CD4-positive, alpha-beta memory T cell (primary cell): ENCODE results near the gene CBFA2T3. TPM values are rescaled to one million over a fixed set of nuclear protein-coding genes. Genes with fewer than 3 reads are reported as not detected.

Source experiments
- CTCF ChIA-PET: fragments of 350-600 bp; sonication (Branson Sonifier 250); formaldehyde crosslinking; loops from one replicate; lab custom pipeline; 2021; ENCODE audit warnings: inconsistent platforms; ENCODE audit not compliant: partially characterized antibody; lab: Charles Lee
- POLR2A ChIA-PET: fragments of 350-600 bp; sonication (Branson Sonifier 250); formaldehyde crosslinking; loops from one replicate; lab custom pipeline; 2021; ENCODE audit not compliant: partially characterized antibody; lab: Charles Lee
- DNase-seq, 5 donors: peaks; one replicate each; pipeline versions ENCODE4 v3.0.0 to v3.0.0-alpha.2; 2020 to 2022; ENCODE audit warnings: mixed read lengths in 1 of 5
- H3K27ac ChIP-seq: one replicate; pipeline ENCODE4 v1.7.0; 2013; ENCODE audit warnings: low read depth, low read length
- H3K27me3 ChIP-seq: 2 replicates; pipeline ENCODE4 v1.7.0; 2013; ENCODE audit warnings: mild to moderate bottlenecking, low read length, moderate library complexity; ENCODE audit not compliant: insufficient read depth
- H3K36me3 ChIP-seq: 2 replicates; pipeline ENCODE4 v1.7.0; 2013; ENCODE audit warnings: mild to moderate bottlenecking, low read length, moderate library complexity; ENCODE audit not compliant: insufficient read depth
- H3K4me1 ChIP-seq: 2 replicates; pipeline ENCODE4 v1.7.0; 2013; ENCODE audit warnings: mild to moderate bottlenecking, low read length, moderate library complexity; ENCODE audit not compliant: insufficient read depth
- H3K4me3 ChIP-seq, 2 donors: one replicate each; pipeline ENCODE4 v1.7.0; 2013; ENCODE audit warnings: low read length in 2 of 2, mild to moderate bottlenecking in 1 of 2
- H3K9me3 ChIP-seq, 2 donors: one replicate each; pipeline ENCODE4 v1.7.0; 2013; ENCODE audit warnings: low read length in 2 of 2, control low read depth in 1 of 2; ENCODE audit not compliant: control insufficient read depth in 1 of 2
- H3K27ac Mint-ChIP-seq, 7 donors: one replicate each; pipeline ENCODE4 v1.8.0; 2020 to 2021; ENCODE audit warnings: mixed read lengths in 7 of 7, mild to moderate bottlenecking in 6 of 7, inconsistent platforms in 3 of 7, moderate library complexity in 3 of 7
- H3K27me3 Mint-ChIP-seq, 2 donors: one replicate each; pipeline ENCODE4 v1.8.0; 2020 to 2021; ENCODE audit warnings: mixed read lengths in 2 of 2
- H3K36me3 Mint-ChIP-seq, 2 donors: one replicate each; pipeline ENCODE4 v1.8.0; 2020 to 2021; ENCODE audit warnings: mixed read lengths in 2 of 2, inconsistent platforms in 1 of 2, mild to moderate bottlenecking in 1 of 2
- H3K4me1 Mint-ChIP-seq, 4 donors: one replicate each; pipeline ENCODE4 v1.8.0; 2020 to 2021; ENCODE audit warnings: mixed read lengths in 4 of 4, mild to moderate bottlenecking in 1 of 4
- H3K4me3 Mint-ChIP-seq, 8 donors: one replicate each; pipeline ENCODE4 v1.8.0; 2020 to 2021; ENCODE audit warnings: mixed read lengths in 8 of 8, mild to moderate bottlenecking in 7 of 8, moderate library complexity in 6 of 8, inconsistent platforms in 3 of 8
- H3K9me3 Mint-ChIP-seq, 8 donors: one replicate each; pipeline ENCODE4 v1.8.0; 2020 to 2021; ENCODE audit warnings: mixed read lengths in 8 of 8, mild to moderate bottlenecking in 5 of 8, inconsistent platforms in 3 of 8, moderate library complexity in 1 of 8
- intact Hi-C: fragments of 100-400 bp; cut with micrococcal nuclease; formaldehyde crosslinking; loops from one replicate; pipeline ENCODE4 v1.15.1; 2023
- polyA plus RNA-seq, 2 donors: library from polyadenylated mRNA; unstranded; fragments of 300-500 nt; fragmentation: Illumina TruSeq; gene quantifications; one replicate each; pipeline ENCODE4 v1.2.3, GENCODE V29; 2021
- total RNA-seq, 2 experiments: library from RNA; stranded (reverse); gene quantifications; one replicate each; pipeline ENCODE4 v1.2.3, GENCODE V29; 2021

The CBFA2T3 gene
- total and polyA plus RNA-seq, 4 experiments from 2014 or later = 0.11 to 0.14 TPM; not detected in 2

DNA sequence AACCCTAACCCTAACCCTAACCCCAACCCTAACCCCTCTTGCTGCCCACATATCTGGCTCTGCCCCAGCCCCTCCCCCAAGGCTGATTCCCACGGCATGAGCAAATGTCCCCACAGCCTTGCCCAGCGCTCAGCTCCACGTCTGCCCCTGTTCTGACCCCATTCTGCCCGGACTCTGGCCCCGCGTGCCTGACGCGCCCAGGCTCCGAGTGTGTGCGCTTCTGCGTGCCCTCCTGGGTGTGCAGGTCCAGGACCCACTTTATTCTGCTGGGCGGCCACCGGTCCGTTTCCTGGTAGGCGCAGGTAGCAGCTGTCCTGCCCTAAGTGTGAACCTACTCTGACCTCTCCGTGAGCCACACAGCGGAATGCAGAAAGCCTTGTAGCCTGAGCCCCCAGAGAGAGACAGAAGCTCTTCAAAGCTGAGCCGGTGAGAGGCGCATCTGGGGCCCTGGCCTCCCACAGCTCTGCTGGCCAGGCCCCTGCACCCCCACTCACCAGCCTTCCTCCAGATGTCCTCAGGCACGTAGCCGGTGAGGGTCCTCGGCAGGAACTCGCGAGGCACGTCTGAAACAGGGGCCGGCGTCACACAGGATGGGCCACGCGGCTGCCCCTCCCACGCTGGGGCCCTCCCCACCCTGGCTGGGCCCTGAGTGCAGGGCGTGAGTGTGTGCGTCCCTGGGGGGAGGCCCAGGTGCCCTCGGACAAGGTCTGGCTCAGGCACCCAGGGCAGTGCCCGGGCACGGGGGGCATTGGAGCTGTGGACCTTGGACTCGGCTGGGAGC is 96.6 kb downstream of the CBFA2T3 start:
- Mint-ChIP-seq H3K27ac (no peak overlapping the region), H3K27me3 (peaks cover 0 to 1% of the 10 kb centered on the region in 2 donors), H3K4me3 (no peak overlapping the region), H3K9me3 (peaks cover 0 to 1% (median 0%) of the 10 kb centered on the region in 8 donors), H3K36me3 (no peaks in the 10 kb centered on the region), H3K4me1 (peaks cover 2 to 6% (median 4%) of the 10 kb centered on the region in 4 donors)
- DNase-seq = no peak
- intact Hi-C loops = no loop called here
- H3K9me3 ChIP-seq = no peaks in the 10 kb centered on the region
- CTCF ChIA-PET = no interaction called here
- H3K4me3 ChIP-seq = no peak overlapping the region
- H3K4me1 ChIP-seq = no peaks in the 10 kb centered on the region
- H3K36me3 ChIP-seq = no peaks in the 10 kb centered on the region
- POLR2A ChIA-PET = no interaction called here
- H3K27me3 ChIP-seq = no peaks in the 10 kb centered on the region
- H3K27ac ChIP-seq = no peak overlapping the region

DNA sequence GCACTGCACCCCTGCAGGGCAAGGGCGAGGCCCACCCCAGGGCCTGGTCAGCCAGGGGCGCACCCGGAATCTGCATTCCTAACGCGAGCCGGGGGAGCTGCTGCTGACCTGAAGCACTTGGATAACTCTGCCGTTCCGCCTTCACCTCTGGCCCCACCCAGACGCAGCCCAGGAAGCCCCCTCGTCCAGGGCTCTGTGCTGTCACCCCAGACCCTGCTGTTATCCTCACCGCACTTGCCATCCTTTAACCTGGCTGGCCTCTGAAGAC is 97.3 kb downstream of the CBFA2T3 start:
- intact Hi-C loops = no loop called here
- no peaks in the 10 kb centered on the region for H3K36me3 Mint-ChIP-seq

DNA sequence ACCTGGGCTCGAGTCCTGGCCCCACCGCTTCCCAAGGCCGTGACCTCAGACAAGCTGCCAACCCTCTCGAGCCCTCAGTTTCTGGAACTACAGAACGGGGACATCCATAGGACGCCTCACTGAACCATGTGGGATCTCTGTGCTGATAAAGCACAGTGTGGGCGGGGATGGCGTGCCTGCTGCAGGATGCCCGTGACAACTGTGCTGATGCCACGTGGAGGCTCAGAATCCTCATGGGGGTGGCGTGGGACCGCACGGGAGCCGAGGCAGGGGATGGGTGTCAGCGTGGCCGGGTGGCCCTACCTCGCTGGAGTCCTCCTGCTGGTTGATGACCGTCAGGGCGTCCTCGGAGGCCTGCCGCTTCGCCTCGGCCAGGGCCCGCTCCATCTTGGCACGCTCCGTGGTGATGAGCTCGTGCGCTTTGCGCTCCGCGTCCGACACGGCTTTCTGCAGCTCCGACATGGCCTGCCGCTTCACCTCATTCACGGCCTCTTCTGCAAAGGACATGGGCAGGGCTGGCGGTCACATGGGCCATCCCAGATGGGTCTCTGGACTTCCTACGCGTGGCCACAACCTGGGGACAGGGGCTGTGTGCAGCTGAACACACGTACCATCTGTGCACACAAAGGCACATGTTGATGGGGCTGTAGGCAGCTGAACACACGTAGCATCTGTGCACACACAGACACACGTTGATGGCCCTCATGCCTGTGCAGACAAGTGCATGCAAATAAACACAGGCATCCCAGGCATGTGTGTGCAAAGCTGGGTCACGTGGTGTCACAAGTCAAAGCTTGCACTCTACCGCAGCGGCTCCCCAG is 97.8 kb downstream of the CBFA2T3 start:
- H3K36me3 Mint-ChIP-seq = no peaks in the 10 kb centered on the region
- Histone ChIP-seq H3K36me3 (no peaks in the 10 kb centered on the region), H3K27ac (no peak overlapping the region), H3K4me3 (no peak overlapping the region), H3K4me1 (no peaks in the 10 kb centered on the region), H3K27me3 (no peaks in the 10 kb centered on the region), H3K9me3 (no peaks in the 10 kb centered on the region)
- H3K4me3 Mint-ChIP-seq = no peak overlapping the region
- peaks cover 0 to 1% of the 10 kb centered on the region in 2 donors for H3K27me3 Mint-ChIP-seq
- POLR2A ChIA-PET = no interaction called here
- no peak for DNase-seq
- peaks cover 2 to 6% (median 4%) of the 10 kb centered on the region in 4 donors for H3K4me1 Mint-ChIP-seq
- peaks cover 0 to 1% (median 0%) of the 10 kb centered on the region in 8 donors for H3K9me3 Mint-ChIP-seq
- CTCF ChIA-PET = no interaction called here
- intact Hi-C loops = no loop called here
- no peak overlapping the region for H3K27ac Mint-ChIP-seq

More for the DNA sequence above, 97.3 kb downstream of the CBFA2T3 start:
- Mint-ChIP-seq H3K4me3 (no peak overlapping the region), H3K27ac (no peak overlapping the region), H3K27me3 (peaks cover 0 to 1% of the 10 kb centered on the region in 2 donors), H3K9me3 (peaks cover 0 to 1% (median 0%) of the 10 kb centered on the region in 8 donors), H3K4me1 (peaks cover 2 to 6% (median 4%) of the 10 kb centered on the region in 4 donors)
- Histone ChIP-seq H3K9me3 (no peaks in the 10 kb centered on the region), H3K36me3 (no peaks in the 10 kb centered on the region), H3K4me3 (no peak overlapping the region), H3K27me3 (no peaks in the 10 kb centered on the region), H3K4me1 (no peaks in the 10 kb centered on the region), H3K27ac (no peak overlapping the region)
- DNase-seq = no peak
- ChIA-PET CTCF (no interaction called here), POLR2A (no interaction called here)

DNA sequence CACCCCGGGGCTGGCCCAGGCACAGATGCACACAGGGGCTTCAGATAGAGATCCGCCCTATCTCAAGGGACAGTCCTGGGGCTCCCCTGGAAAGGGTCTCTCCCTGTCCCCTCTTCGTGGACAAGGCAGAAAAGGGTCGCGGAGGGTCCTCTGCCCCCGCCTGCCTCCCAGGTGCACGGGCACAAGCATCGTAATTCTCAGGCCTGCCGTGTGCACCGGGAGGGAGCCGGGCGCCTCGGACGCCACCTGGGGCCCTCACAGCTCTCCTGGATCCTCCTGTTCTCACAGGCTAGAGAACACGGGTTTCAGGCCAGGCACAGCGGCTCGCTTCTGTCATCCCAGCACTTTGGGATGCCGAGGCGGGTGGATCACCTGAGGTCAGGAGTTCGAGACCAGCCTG is 98.7 kb downstream of the CBFA2T3 start:
- no peaks in the 10 kb centered on the region for H3K36me3 ChIP-seq
- CTCF ChIA-PET = no interaction called here

DNA sequence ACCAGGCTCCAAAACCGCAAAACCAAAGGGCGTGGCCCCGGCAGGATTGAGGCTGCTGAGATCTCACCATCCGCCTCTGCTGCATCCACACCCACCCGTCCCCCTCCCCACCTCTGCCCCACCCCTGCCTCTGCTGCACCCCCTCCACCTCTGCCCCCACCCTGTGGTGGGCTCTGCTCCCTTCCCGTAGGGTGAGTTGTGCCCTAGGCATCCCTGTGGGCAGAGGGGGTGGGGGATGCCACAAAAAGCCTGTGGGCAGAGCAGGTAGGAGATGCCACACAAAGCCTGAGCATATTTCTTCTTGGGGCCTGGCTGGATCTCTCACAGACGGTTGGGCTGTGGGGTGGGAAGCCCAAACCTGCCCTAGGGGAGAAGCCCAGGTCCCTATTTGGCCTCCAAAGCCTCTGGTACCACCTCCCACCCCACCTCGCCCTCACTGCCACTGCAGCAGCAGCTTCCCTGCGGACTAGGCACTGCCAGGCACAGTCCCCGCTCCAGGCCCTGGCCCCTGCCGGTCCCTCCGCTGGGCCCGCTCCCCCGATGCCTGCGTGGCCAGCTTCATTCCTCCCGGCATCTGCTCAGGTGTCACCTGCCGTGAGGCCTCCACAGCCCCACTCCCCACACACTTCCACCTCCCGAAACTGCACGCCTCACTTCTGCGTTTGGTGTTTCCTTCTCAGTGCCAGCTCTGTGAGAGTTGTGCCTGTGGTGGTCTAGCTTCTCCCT is 99.3 kb downstream of the CBFA2T3 start:
- H3K27ac Mint-ChIP-seq = no peak overlapping the region
- Histone ChIP-seq H3K27ac (no peak overlapping the region), H3K4me1 (no peaks in the 10 kb centered on the region), H3K36me3 (no peaks in the 10 kb centered on the region), H3K27me3 (no peaks in the 10 kb centered on the region), H3K4me3 (no peak overlapping the region), H3K9me3 (no peaks in the 10 kb centered on the region)
- ChIA-PET CTCF (no interaction called here), POLR2A (no interaction called here)
- no peak for DNase-seq
- no peaks in the 10 kb centered on the region for H3K36me3 Mint-ChIP-seq
- peaks cover 2 to 6% (median 4%) of the 10 kb centered on the region in 4 donors for H3K4me1 Mint-ChIP-seq
- H3K4me3 Mint-ChIP-seq = no peak overlapping the region
- intact Hi-C loops = no loop called here
- peaks cover 0 to 1% of the 10 kb centered on the region in 2 donors for H3K27me3 Mint-ChIP-seq
- peaks cover 0 to 1% (median 0%) of the 10 kb centered on the region in 8 donors for H3K9me3 Mint-ChIP-seq

More for the DNA sequence above, 98.7 kb downstream of the CBFA2T3 start:
- Mint-ChIP-seq H3K36me3 (no peaks in the 10 kb centered on the region), H3K4me1 (peaks cover 2 to 6% (median 4%) of the 10 kb centered on the region in 4 donors), H3K27me3 (peaks cover 0 to 1% of the 10 kb centered on the region in 2 donors), H3K4me3 (no peak overlapping the region), H3K27ac (no peak overlapping the region), H3K9me3 (peaks cover 0 to 1% (median 0%) of the 10 kb centered on the region in 8 donors)
- intact Hi-C loops = no loop called here
- Histone ChIP-seq H3K27me3 (no peaks in the 10 kb centered on the region), H3K27ac (no peak overlapping the region), H3K4me1 (no peaks in the 10 kb centered on the region), H3K9me3 (no peaks in the 10 kb centered on the region), H3K4me3 (no peak overlapping the region)
- POLR2A ChIA-PET = no interaction called here
- no peak for DNase-seq

DNA sequence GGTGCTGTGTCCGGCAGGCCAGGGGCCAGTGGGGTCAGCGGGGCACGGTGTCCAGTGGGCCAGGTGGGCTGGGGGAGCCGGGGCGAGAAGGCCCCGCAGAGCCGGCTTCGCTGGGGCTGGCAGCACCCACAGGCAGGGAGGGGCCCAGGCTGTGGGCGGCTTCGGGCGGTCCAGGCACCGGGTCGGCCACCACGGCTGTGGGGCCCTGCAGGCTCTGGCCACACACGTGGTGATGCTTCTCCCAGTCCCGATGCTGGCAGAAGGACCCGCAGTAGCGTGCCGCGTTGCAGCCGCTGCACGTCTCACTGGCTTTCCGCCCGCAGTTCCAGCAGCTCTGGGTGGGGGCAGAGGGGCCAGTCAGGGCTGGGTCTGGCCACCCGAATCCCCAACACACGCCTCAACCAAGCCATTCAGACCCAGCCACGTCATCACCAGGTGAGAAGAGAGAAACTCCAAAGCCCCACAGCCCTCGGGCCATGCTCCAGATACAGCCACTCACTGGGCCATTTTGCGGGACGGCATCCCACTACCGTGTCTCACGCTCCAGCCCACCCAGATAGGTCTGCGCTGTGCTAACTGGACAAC is 100.0 kb downstream of the CBFA2T3 start:
- ChIA-PET CTCF (no interaction called here), POLR2A (no interaction called here)
- intact Hi-C loops = no loop called here
- Mint-ChIP-seq H3K9me3 (no peaks in the 10 kb centered on the region), H3K4me3 (no peak overlapping the region), H3K27ac (no peak overlapping the region), H3K36me3 (no peaks in the 10 kb centered on the region), H3K27me3 (peaks cover 0 to 1% of the 10 kb centered on the region in 2 donors), H3K4me1 (peaks cover 0 to 1% (median under 1%) of the 10 kb centered on the region in 4 donors)
- DNase-seq = no peak
- Histone ChIP-seq H3K9me3 (no peaks in the 10 kb centered on the region), H3K4me3 (no peak overlapping the region), H3K27ac (no peak overlapping the region), H3K36me3 (no peaks in the 10 kb centered on the region), H3K27me3 (no peaks in the 10 kb centered on the region), H3K4me1 (no peaks in the 10 kb centered on the region)
